HG03460 (cell line): ENCODE measurements around the gene SCD5.

Experiments
- ATAC-seq: cut with Tn5 transposase; IDR thresholded peaks from one replicate; pipeline ENCODE4 v1.9.1; 2021; ENCODE audit not compliant: unreplicated experiment

The SCD5 gene

DNA sequence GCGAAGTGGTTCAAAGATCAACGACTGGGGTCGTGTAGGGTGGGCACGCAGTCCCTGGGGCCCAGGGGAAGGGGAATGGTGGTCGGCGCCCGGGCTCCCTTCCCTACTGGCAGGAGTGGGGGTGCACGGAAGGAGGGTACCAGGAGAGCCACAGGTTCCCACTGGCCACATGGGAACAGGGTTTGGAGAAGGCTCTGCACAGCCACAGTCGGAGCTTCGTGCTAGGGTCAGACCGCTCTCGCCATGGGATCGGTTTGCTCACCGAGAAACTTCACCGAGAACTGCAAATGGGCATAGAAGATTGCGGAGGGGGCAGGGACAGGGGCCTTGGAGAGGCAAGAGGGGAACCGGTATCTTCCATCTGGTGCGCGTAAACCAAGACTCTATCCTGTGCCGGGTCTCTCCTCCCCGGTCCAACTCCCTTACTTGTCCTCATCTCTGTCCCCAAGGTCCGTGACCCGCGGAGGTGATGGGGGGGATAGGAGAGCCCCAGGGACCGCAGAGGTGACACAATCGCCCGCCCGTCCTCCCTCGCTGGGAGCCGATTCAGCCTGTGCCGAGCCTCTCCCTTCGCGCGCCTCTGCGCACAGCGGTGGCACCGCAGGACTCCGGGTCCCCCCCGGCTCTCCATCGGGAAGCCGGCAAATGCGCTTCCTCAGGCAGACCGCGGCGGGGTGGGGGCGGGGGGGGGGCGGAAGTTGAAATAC, 1.0 kb downstream of the SCD5 start:
- ATAC-seq, result no peak

DNA sequence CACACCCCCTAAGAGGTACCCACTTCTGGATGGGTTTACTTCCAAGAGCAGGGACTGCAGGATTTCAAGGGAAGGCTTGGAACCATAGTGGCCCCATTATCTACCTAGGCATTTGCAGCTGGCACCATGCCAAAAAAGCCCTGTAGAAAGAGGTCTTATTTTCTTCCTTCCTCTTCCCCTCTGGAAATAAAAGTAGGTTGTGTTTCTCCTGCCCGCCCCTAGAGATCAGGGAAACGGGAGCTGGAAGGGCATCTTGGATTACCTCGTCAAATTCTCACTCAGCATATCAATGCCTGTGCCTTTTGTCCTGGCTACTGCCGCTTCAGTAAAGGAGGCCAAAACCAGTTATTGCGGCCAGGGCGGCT, 1.6 kb downstream of the SCD5 start:
- ATAC-seq, result no peak

DNA sequence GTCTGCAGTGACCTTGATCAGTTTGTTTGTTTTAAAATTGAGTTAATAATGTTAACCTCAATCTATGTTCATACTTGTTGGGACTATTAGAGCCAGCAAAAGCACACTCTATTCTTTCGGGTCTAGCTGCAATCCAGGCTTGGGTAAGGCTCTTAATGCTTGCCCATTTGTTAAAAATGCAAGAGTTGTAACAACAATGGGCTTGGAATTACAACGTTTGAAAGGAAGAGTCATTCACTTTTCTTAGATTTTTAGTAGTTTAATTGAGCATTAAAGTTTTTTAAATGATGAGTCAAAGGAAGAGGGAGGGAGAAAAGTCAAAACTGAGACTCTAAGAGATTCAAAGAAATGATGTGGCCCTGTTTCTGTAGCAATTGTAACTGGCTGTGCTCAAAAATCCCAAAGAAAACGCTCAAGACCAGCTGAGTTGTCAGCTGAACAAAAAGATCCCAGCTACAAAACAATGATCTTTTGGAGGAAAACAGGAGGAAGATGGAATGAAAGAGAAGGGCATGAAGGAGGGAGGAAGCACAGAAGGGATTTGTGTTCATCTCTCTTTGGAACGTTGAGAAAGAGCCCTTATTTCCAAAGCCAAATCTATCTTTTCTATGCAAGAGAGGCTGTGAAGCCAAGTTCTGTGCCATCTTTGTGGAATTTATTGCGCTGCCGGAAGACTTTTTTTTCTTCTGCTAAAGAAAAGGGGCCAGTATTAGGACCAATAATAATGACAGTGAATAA, 5.5 kb downstream of the SCD5 start:
- no peak for ATAC-seq

DNA sequence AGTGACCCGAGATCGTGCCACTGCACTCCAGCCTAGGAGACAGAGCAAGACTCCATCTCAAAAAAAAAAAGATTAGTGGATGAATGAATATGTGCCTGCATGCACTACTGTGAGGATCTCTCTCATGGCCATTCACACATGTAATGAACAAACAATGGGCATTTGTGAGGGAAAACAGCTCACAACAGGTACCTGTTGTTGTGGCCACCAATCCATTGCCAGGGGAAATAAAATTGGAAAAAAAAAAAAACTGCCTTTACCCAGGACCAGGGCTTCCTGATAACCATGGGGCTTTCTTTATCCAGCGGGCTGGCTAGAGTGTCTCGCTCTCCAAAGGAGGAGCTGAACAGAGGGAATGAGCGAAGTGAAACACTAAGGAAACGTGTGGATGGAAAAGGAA, 7.4 kb downstream of the SCD5 start:
- ATAC-seq, result no peak

DNA sequence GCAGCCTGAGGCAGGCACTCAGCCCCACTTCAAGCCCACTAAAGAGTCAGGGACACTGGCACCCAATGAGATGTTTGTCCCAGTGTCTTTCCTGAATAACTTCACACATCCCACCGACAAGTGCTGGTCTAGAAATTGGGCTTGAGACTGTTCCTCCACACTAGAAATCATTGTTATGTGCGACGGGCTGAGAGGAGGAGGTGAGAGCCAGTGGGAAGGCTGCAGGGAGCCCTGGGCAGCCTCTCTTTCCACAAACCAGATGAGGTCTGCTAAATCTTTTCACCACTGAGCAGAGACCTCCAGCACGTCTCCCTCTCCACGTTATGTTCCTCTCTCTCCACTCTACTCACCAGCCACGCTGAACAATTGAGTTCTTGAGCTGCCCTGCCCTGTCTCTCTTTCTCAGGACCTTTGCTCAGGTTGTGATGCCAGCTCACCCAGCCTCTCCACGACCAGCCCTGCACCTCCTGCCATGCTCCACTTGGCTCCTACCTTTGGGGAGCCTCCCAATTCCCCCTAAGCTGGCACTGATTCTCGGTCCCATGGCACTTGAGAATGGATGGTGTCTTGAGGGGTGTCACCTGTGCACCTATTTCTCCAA, 8.4 kb downstream of the SCD5 start:
- ATAC-seq, result no peak

DNA sequence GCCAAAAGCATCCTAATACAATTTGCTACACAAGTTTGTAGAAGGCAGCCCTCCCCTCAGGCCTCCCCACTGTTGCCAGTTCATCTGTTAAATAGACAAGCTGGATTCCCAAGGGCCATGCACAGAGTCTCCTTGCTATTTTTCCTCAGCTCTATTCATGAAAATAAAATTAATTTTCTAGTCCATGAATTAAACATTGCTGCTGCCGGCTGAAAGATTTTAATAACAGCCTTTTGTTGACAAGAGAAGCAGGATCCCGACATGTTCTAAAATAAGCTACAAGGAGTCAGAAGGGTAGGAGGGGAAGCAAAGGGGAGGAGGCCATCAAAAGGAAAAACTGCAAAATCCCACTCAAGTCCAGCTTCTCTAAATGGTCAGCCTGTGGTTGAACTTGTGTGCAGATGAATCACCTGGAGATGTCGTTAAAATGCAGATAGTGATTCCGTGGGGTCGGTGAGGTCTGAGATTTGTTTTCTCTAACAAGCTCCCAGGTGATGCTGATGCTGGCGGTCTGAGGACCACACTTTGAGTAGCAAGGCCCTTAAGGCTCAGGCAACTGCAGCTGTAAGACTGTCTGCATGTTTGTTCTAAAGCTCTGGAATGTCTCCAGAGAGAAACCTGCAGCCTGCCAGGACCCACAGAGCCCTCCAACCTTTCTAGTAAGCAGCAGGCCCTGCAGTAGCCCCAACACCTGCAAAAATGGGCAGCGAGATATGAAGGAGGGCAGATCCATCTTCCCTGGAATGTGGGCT, 9.4 kb downstream of the SCD5 start:
- ATAC-seq, result no peak

DNA sequence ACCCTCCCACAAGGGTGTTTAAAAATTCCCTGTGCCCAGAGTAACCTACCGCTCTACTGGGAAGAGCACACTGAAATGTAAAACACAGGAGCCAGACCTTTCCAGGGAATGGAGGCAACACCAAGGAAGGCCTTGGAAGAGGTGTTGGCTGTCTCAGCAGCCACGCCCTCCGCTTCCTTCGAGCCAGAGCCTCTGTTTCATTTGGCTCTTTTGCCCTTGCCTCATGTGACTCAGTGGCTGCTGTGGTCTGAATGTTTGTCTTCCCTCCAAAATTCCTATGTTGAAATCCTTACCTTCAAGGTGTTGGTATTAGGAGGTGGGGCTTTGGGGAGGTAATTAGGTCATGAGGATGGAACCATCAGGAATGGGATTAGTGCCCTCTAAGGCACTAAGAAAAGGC, 11.3 kb downstream of the SCD5 start:
- no peak for ATAC-seq

DNA sequence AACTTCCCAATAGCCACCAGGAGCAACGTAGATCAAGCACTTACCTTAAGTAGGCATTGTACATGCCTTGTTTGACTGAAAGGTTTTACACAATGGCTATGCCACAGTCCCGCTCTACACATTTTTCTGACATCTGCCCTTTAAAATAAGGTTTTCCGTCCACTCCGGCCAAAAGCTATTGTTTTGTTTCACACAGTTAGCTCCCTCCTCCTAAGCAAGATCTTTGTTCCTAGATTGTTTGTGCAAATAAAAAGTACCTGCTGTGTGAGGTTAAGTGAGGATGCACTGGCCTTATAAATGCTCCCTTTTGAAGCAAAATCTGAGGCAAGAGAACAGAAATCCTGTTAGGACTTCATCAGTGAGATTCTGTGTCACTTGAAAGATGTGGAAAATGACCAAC, 11.8 kb downstream of the SCD5 start:
- no peak for ATAC-seq

DNA sequence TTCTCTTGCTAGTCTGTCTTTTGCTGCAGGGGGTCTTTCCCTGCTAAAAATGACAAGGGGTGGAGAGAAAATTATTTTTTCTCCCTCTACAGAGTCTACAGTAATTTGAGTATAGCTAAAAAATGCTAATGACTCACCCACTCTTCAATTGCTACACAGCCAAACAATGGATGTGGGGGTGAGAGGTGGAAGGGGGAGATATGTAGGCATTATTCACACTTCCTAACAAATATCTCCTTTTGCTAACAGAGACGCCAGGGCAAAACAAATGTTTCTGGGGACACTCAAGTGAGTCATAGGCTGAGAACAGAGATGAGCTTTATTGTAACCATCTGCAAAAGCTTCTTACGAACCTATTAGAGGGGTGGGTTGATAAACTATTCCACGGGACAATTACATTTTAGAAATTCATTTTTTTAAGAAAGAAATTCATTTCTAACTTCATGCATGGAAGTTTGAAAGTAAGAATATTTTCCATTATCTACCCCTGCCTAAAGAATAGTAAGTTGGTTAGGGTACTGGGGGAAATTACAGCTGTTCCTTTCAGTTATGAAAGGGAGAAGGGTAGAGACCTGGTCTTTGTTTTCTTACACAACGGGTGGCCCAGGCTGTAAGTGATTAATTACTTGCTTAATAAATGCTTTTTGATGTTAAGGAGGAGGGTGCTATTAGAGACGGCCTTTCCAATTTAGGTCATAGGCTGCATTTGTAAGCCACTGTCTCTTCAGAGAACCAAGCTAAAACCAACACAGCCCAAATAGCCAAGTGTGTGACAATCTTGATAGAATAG, 12.8 kb downstream of the SCD5 start:
- ATAC-seq, result no peak

DNA sequence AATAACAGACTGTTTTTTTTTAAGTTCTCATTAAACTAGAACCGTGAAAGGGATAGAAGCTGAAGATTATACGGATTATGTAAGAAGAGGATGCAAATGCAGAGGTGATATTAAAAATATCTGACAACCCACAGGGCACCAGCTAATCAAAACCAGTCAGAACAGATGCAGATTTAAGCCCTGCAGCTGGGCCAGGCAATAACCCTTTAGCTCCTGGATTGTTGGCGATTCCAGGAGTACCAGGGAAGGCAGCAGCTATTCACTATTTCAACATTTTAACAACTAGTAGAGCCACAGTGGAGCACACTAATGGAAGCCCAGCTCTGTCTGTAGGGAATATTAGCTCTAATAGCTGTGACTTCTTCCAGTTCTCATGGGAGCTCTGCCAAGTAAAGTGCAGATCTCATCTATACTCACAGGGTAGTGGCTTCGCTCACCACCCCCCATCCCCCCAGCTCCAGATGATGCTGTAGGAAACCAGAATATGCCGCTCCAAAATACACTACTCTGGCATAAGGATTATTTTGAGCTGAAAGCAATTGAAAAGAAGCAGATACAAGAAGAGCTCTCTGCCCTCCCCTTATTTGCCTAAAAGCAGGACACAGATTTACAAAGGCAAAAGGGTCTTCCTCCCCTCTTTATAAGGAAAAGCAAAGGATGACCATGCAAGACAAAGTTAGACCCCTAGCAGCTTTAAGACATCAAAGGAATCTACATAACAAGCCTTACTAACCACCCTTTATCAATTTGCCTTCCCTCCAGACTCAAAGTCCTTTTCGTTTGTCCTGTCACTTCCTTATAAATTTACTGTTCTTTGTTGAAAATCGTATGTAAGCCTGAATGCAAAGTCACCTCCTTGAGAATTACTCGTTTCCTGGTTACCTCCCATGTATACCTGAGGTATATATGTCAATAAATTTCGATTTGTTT, 13.7 kb downstream of the SCD5 start:
- ATAC-seq, result no peak

DNA sequence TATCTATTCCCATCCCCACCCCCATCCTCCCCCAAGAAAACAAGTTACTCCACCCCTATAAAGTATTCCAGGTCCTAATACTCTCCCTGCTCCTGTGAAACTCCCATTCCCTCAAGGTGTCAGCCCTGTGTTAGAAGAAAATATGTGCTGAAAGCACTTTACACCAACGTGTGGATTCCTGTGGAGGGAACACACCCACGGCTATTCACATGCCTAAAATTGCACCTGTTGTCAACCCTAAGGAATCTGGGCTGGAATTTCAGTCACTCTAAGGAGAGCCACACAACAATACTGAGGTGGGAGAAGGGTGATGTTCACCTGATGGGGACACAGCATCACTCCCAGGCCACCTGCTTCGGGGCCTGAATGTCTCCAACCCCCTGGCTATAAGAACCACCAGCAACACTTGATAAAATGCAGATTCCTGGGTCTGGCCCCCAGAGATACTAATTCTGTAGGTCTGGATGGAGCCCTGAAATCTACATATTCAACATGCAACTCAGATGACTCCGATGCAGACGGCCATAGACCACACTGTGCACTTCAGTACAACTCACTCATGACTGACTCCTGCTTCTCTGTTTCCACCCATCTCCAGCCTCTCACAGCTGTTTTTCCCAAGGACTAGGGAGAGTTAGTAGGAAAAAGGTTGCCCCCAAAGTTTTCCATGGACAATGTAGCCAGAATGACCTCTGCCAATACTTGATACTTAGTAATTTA, 15.8 kb downstream of the SCD5 start:
- no peak for ATAC-seq

DNA sequence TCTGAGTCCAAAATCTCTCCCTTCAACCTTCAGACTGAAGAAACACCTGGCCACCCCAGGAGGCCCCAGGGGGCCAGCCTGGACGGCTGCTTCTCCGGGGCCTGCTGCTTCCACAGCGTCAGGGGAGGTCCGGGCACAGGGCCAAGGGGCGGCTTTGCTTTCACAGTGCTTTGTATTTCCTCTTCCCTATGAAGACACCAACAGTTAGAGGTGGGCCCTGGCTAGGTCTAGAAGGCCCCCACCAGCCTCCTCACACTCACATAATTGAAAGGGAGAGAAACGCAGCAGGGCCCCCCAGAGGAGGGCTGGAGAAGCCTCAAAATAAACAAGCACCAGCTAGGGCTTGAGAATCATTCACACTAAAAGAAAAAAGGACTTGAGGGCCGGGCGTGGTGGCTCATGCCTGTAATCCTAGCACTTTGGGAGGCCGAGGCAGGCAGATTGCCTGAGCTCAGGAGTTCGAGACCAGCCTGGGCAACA, 17.8 kb downstream of the SCD5 start:
- peak; percentile 75 for ATAC-seq

DNA sequence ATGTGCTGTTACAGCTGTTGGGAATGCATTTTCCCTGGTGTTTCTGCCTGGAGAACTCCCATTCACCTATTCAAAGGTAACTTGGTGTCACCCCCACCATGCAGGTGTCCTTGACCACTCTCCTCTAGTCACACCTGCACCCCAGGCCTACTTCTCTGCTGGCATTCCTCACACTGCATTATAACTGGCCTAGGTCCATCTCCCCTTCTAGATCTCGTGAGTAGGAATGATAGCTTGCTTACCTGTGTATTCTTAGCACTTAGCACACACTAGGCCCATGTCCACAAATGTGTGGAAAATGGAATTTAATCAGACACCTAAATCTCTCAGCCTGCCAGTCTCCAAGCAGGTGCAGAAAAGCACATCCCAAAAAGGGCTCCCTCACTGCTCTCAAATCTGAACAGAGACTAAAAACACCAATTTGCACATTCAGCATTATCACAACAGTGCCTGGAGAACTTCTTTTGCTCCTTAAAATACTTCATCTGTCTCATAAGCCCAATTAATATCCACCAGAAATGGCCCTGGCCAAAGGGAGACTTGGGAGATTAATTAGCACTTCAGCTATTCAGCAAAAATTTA, 18.3 kb downstream of the SCD5 start:
- ATAC-seq, result no peak

DNA sequence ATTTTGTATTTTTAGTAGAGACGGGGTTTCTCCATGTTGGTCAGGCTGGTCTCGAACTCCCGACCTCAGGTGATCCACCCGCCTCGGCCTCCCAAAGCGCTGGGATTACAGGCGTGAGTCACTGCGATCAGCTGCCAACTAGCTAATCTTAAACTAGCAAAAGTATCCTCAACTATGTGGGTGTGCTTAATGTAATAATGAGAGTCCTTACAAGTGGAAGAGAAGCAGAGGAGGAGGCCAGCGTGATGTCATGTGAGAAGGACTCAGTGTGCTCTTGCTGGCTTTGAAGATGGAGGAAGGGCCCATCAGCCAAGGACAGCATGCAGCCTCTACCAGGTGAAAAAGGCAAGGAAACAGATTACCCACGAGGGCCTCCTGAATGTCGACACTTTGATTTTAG, 19.6 kb downstream of the SCD5 start:
- no peak for ATAC-seq

DNA sequence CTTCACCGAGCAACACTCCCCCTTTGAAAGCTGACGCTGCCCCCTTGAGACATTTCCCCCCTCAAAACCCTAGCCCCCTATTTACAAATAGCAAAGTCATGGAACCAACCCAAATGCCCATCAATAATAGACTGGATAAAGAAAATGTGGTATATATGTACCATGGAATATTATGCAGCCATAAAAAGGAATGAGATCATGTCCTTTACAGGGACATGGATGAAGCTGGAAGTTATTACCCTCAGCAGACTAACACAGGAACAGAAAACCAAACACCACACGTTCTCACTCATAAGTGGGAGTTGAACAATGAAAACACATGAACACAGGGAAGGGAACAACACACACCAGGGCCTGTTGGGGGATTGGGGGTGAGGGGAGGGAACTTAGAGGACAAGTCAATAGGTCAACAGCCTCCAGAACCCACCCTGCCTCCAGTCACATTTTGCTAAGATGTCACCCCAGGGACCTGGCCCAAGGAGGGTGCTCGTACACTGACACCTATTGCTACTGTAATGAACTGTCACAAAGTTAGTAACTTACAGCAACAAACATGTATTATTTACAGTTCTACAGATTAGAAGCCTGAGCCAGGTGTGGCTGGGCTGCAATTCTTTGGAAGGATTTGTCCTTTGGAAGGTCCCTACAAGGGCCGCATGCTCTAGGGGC, 20.6 kb downstream of the SCD5 start:
- no peak for ATAC-seq

DNA sequence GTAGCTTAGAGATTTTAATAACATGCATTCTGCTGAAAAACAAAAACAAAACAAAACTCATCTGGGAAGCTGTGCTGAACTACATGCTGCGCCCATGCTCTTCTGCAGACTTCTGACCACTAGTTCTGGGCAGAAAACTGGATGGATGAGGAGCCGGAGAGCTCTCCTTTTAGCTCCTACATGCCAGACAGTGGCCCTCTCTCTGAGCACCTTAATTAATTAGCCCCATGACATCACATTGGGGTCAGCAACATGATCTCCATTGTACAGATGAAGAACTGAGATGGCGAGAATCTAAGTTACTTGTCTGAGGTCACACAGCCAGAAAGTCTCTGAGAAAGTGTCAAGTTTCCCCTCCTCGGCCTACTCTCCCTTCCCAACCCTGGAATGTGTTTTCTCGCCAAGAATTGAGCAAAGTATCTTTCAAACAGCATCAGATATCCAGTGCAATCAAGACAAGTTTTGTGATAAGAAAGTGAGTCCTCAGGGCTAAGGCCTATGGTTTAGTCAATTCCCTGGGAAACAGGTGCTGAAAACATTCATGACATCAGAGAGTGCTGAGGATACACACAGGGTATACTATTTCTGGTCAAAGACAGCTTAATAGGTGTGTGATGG, 21.6 kb downstream of the SCD5 start:
- no peak for ATAC-seq

DNA sequence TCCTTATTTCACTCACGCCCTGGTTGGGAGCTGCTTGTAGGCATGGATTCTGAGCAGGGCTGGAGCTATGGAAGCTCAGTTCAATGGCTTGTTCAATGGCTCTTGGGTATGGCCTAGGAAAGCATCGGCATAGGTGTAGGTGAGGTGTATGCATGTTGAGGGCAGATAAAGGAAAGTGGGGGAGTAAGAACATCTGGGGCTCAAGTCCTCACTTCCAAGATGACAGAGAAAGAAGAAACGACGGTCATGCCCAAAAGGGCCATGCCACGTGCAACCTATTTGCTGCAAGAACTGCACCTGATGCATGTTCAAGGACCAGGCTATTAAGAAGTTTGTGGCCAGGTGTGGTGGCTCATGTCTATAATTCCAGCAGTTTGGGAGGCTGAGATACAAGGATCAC, 23.4 kb downstream of the SCD5 start:
- ATAC-seq, result no peak

DNA sequence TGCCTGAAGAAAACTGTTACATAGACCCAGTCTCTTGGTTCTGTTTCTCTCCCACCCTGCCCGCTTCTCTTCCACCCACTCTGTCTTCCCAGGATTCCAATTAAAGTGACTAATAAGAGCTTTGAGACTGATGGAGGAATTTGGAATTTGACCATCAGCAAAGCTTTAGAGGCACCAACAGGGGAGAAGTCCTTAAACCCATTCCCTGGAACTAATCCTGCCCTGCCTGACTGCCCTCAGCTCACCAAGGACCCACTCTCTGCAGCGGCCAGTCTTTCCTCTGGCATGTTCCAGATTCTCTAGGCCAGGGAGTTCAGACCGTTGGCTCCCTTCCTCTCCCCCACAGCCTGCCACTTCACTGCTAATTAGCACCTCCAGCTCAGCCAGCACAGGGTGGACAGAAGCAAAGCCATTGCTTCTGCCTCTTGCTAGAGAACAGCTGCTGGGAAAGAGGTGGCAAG, 23.9 kb downstream of the SCD5 start:
- ATAC-seq, result no peak
